Tibial artery (tissue), 4 donors: ENCODE data around the gene SNCB.

ENCODE experiments used
- DNase-seq, 2 donors: peaks; one replicate each; pipeline ENCODE4 v3.0.0-alpha.2; 2019
- H3K27ac ChIP-seq, 2 donors: fragments of 200-600 bp; sonication (generic) in 1 of 2; 1 replicate in 1 of 2; 2 replicates in 1 of 2; pipeline ENCODE4 v1.5.1; 2018 to 2019; ENCODE audit warnings: mild to moderate bottlenecking in 1 of 2
- H3K27me3 ChIP-seq, 2 donors: fragments of 200-600 bp; sonication (generic) in 1 of 2; one replicate each; pipeline versions ENCODE4 v1.5.1 to v1.6.0; 2016 to 2019
- H3K36me3 ChIP-seq, 3 donors: fragments of 200-600 bp; sonication (generic) in 2 of 3; one replicate each; pipeline ENCODE4 v1.5.1; 2016 to 2019; ENCODE audit warnings: mild to moderate bottlenecking in 2 of 3
- H3K4me1 ChIP-seq, 4 donors: fragments of 200-600 bp; sonication (generic) in 2 of 4; 1 replicate in 3 of 4; 2 replicates in 1 of 4; pipeline ENCODE4 v1.5.1; 2016 to 2019
- H3K4me3 ChIP-seq, 2 donors: fragments of 200-600 bp; sonication (generic) in 1 of 2; 1 replicate in 1 of 2; 2 replicates in 1 of 2; pipeline ENCODE4 v1.5.1; 2018 to 2019; ENCODE audit warnings: mild to moderate bottlenecking in 2 of 2
- H3K9me3 ChIP-seq, 3 donors: fragments of 200-600 bp; sonication (generic) in 1 of 3; one replicate each; pipeline ENCODE4 v1.5.1; 2016 to 2019
- intact Hi-C: fragments of 100-400 bp; cut with DNase I; formaldehyde crosslinking; loops from one replicate; pipeline ENCODE4 v1.15.0; 2023; ENCODE audit warnings: low total_unique reads
- TF ChIP-seq, protein P1 (sequence below), 2 experiments: fragments of 200-600 bp in 1 of 2; fragments of 450-650 bp in 1 of 2; IDR thresholded peaks; one replicate each; pipeline ENCODE4 v1.5.1; 2017 to 2019; ENCODE audit warnings: antibody characterized with exemption in 2 of 2, mild to moderate bottlenecking in 1 of 2, moderate library complexity in 1 of 2

SNCB gene

DNA sequence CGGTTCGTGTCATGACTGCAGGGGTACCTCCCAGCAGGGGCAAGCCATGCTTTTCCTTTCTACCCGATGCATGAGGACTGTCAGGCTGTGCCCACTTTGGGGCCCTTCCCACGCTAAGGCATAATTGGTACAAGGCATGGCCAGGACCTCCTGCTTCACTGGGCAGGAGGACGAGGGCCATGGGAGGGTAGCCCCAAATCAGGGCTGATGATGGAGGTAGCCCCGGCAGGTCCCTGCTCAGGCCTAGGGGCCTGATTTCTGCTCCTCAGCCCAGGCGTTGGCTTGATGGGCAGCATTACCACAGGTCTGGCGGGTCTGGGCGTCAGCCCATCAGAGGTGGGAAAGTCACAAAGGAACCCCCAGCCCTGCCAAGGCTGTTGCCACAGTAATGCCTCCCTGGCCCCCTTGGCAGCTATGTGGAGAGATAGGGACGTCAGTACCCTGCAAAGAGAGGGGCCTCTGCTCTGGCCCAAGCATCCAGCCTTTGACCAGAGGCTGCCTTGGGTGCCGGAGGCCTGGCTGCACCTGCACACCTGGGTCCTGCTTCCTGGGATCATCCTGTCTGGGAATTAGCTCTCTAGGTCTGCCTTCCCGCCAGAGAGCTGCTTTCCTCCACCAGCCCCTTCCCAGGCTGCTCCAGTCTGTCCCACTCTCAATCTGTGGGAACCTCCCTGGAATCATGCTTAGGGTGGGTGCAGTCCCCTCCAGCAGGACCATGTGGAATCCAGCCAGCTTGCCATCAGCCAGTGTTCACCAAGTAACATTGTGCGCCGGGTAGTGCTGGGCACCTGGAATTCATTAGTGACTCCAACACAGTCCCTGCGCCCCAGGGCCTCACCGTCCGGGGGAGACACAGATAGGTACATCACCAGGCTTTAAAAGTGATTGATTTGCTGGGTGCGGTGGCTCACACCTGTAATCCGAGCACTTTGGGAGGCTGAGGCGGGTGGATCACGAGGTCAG is 32.3 kb upstream of the SNCB start:
- TF ChIP-seq, protein P1, sequence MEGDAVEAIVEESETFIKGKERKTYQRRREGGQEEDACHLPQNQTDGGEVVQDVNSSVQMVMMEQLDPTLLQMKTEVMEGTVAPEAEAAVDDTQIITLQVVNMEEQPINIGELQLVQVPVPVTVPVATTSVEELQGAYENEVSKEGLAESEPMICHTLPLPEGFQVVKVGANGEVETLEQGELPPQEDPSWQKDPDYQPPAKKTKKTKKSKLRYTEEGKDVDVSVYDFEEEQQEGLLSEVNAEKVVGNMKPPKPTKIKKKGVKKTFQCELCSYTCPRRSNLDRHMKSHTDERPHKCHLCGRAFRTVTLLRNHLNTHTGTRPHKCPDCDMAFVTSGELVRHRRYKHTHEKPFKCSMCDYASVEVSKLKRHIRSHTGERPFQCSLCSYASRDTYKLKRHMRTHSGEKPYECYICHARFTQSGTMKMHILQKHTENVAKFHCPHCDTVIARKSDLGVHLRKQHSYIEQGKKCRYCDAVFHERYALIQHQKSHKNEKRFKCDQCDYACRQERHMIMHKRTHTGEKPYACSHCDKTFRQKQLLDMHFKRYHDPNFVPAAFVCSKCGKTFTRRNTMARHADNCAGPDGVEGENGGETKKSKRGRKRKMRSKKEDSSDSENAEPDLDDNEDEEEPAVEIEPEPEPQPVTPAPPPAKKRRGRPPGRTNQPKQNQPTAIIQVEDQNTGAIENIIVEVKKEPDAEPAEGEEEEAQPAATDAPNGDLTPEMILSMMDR (IDR thresholded peaks at IDR 0.05): no peak
- Histone ChIP-seq H3K9me3 (no peaks in the 10 kb centered on the region), H3K27ac (no peak overlapping the region), H3K36me3 (peaks cover 0 to 5% (median 0%) of the 10 kb centered on the region in 3 donors), H3K4me3 (no peak overlapping the region), H3K27me3 (peaks cover 0 to 38% of the 10 kb centered on the region in 2 donors), H3K4me1 (peaks cover 0 to 7% (median 2%) of the 10 kb centered on the region in 4 donors)
- intact Hi-C loops: no loop called here
- DNase-seq: no peak

DNA sequence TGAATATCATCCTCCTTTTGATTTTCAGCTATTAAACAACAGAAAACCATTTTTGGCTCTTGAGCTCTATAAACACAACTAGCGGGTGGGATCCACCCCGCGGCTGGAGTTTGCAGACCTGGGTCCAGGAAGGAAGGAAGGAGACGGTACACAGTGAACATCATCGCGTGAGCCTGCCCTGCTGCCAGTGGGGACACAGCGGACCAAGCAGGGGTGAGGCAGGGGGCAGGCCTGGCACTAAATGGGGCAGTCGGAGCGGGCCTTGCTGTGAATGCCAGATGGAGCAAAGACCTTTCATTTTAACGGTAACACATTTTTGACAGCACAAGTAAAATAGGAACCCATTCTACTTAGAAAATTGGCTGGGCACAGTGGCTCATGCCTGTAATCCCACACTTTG is 31.3 kb upstream of the SNCB start:
- TF ChIP-seq, protein P1 (IDR thresholded peaks at IDR 0.05): no peak
- Histone ChIP-seq H3K9me3 (no peaks in the 10 kb centered on the region), H3K27me3 (peaks cover 0 to 38% of the 10 kb centered on the region in 2 donors), H3K4me1 (peaks cover 0 to 7% (median 2%) of the 10 kb centered on the region in 4 donors), H3K4me3 (no peak overlapping the region), H3K27ac (no peak overlapping the region), H3K36me3 (peaks cover 1 to 14% (median 5%) of the 10 kb centered on the region in 3 donors)
- intact Hi-C loops: no loop called here
- no peak for DNase-seq

DNA sequence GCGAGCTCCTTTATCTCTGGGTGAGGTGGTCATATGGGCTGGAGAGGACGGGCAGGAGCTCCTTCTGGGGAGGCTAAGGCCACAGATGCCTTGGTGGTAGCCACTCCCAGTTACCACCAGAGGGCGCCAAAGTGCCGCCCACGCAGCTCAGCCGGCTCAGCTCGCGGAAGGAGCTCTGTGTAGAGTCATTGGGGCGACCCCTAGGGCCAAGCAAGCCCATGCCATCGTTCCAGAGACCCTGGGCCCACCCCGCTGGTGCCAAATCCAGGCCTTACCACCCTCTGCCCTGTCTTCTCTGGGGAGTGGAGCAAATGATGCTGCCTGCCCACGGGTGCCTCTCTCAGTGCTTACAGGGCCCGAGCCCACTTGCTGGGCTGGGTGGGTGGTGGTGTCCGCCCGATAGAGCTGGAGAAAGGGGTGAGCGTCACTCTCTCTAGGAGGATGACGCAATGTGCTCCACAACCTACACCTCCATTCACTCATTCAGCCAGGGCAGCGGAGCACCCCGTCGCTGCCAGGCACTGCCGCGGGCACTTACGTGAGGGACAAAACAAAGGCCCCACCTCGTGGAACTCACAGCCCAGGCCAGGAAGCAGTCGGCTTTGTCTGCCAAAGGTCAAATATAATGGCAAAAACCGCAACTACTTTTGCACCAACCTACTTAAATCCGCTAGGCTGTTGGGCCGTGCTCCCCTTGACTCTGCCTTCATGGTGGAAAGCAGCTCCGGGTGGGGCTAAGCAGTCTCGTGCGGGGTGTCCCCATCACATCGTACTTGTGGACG is 30.7 kb upstream of the SNCB start:
- intact Hi-C loops: no loop called here
- H3K36me3 ChIP-seq: peaks cover 5 to 21% (median 8%) of the 10 kb centered on the region in 3 donors
- H3K4me3 ChIP-seq: no peak overlapping the region
- peaks cover 0 to 38% of the 10 kb centered on the region in 2 donors for H3K27me3 ChIP-seq
- peak in 1 of 2 donors; percentile 77 for DNase-seq
- no peaks in the 10 kb centered on the region for H3K9me3 ChIP-seq
- no peak overlapping the region for H3K27ac ChIP-seq
- TF ChIP-seq, protein P1 (IDR thresholded peaks at IDR 0.05): peak; percentile 80 to 96
- H3K4me1 ChIP-seq: peaks cover 0 to 7% (median 2%) of the 10 kb centered on the region in 4 donors

DNA sequence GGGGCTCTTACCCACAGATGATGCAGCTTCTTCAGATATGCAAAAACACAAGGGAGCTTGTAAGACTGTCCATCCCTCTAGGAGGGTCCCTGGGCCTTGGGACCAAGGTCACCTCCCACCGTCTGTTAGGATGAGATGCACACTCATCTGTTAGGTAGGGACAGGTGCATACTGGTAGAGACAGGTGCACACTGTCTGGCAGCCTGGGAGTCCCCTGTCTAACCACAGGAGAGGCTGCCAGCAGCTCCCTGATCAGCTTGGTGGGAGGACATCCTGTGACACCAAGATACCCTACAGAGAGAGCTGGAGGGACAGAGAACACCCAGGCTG is 30.2 kb upstream of the SNCB start:
- intact Hi-C loops: no loop called here
- TF ChIP-seq, protein P1 (IDR thresholded peaks at IDR 0.05): no peak
- Histone ChIP-seq H3K4me3 (no peak overlapping the region), H3K27ac (no peak overlapping the region), H3K4me1 (peaks cover 0 to 7% (median 2%) of the 10 kb centered on the region in 4 donors), H3K9me3 (no peaks in the 10 kb centered on the region), H3K27me3 (peaks cover 0 to 38% of the 10 kb centered on the region in 2 donors), H3K36me3 (peaks cover 5 to 26% (median 8%) of the 10 kb centered on the region in 3 donors)
- no peak for DNase-seq

DNA sequence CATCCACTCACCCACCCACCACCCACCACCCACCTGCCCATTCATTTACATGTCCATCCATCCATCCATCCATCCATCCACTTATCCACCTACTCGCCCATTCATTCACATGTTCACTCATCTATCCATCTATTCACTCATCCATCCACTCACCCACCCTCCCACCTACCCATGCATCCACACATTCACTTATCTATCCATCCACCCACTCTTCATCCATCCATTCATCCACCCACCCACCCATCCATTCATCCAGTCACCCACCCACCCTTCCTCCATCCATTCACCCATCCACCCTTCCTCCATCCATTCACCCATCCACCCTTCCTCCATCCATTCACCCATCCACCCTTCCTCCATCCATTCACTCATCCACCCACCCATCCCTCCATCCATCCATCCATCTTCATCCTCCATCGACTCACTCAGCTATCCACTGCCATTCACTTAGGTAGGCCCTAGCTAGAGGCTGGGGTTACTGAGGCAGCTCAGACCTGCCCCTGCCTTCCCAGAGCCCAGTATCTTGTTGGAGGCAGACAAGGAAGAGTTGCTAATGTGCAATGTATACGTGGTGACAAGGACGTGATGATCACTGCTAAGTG is 29.6 kb upstream of the SNCB start:
- no peaks in the 10 kb centered on the region for H3K9me3 ChIP-seq
- H3K27ac ChIP-seq: no peak overlapping the region
- intact Hi-C loops: no loop called here
- peaks cover 0 to 35% of the 10 kb centered on the region in 2 donors for H3K27me3 ChIP-seq
- TF ChIP-seq, protein P1 (IDR thresholded peaks at IDR 0.05): no peak
- H3K4me1 ChIP-seq: peaks cover 0 to 7% (median 2%) of the 10 kb centered on the region in 4 donors
- DNase-seq: no peak
- H3K4me3 ChIP-seq: no peak overlapping the region
- peaks cover 5 to 31% (median 12%) of the 10 kb centered on the region in 3 donors for H3K36me3 ChIP-seq
